ENCODE results near the gene ZNF23.

- no peak for TF ChIP-seq POLR2A (IDR thresholded peaks at IDR 0.05)
- no peak for TF ChIP-seq CTCF (IDR thresholded peaks at IDR 0.05)
Measured at GRCh38 chr16:71482569-71482968, 20.5 kb upstream of the ZNF23 start.
